H1 (cell line): ENCODE results near the gene CCDC40.

ENCODE experiments used
- CTBP2 ChIP-seq: IDR thresholded peaks from 2 replicates; pipeline ENCODE4 v1.7.0; 2011; ENCODE audit warnings: borderline replicate concordance, mild to moderate bottlenecking, moderate library complexity, mixed read lengths, low read length; ENCODE audit not compliant: insufficient read depth, insufficient read length
- CTCF ChIP-seq, 3 experiments: IDR thresholded peaks; 1 replicate in 2 of 3; 2 replicates in 1 of 3; pipeline versions ENCODE4 v1.5.1 to v1.6.1; 2011; ENCODE audit warnings: low read length in 3 of 3, mild to moderate bottlenecking in 3 of 3, inconsistent platforms in 2 of 3, low read depth in 1 of 3, moderate library complexity in 1 of 3; ENCODE audit not compliant: insufficient read depth in 1 of 3; ENCODE audit errors: control extremely low read depth in 1 of 3
- EZH2 ChIP-seq: fragments of 200-600 bp; sonication (generic); IDR thresholded peaks from 2 replicates; pipeline ENCODE4 v1.7.1; 2012; ENCODE audit warnings: low read depth, mild to moderate bottlenecking, moderate library complexity, low read length, inconsistent platforms; ENCODE audit not compliant: severe bottlenecking
- GABPA ChIP-seq: IDR thresholded peaks from 2 replicates; pipeline ENCODE4 v1.6.1; 2011; ENCODE audit warnings: mild to moderate bottlenecking, low read length, moderate library complexity, borderline replicate concordance; ENCODE audit not compliant: insufficient read depth
- GTF2F1 ChIP-seq: IDR thresholded peaks from 2 replicates; pipeline ENCODE4 v1.6.1; 2012; ENCODE audit warnings: low read depth, low read length, improper control_type of control experiment, borderline replicate concordance

DNA sequence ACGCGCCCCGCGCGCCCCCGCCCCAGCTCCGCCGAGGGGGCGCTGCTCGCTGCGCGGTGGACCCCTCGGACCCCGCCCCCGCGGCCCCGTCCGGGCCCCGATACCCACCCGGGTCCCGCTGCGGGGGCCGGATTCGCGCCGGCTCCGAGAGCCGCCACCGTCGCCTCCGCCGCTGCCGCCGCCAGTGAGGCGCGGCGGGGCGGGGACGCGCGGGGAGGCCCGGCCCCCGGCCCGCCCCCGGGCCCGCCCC is 830 bp upstream of the CCDC40 start, which contains the start of gene TBC1D16:
- TF ChIP-seq GTF2F1 (no peak), EZH2 (no peak), CTBP2 (no peak), CTCF (IDR thresholded peaks at IDR 0.05; ENCODE audit: control extremely low read depth in 1 of 3, insufficient read depth in 1 of 3, low read depth in 1 of 3, low read length in 3 of 3) (no peak), GABPA (no peak)
